GM23248 (cell line): ENCODE measurements around the gene LIX1. TPM values are rescaled to one million over a fixed set of nuclear protein-coding genes. Genes with fewer than 3 reads are reported as not detected.
"Not testable (repeated sequence)": the region's sequence is repeated elsewhere in the genome, so short reads cannot be mapped to it uniquely, and the experiment has no call there.

Experiments
- DNase-seq: peaks from one replicate; pipeline ENCODE4 v3.0.0-alpha.2; 2015
- H2AFZ ChIP-seq: fragments of 200-600 bp; sonication (generic); 2 replicates; pipeline ENCODE4 v1.6.1; 2016; ENCODE audit warnings: antibody characterized with exemption
- H3F3A ChIP-seq: fragments of 200-600 bp; sonication (generic); 2 replicates; pipeline ENCODE4 v1.6.1; 2016; ENCODE audit warnings: mild to moderate bottlenecking, antibody characterized with exemption, mixed run types; ENCODE audit not compliant: insufficient read depth
- H3K27ac ChIP-seq: fragments of 200-600 bp; sonication (generic); 2 replicates; pipeline ENCODE4 v1.5.1; 2016; ENCODE audit warnings: mild to moderate bottlenecking
- H3K27me3 ChIP-seq: fragments of 200-600 bp; sonication (generic); replicated peaks from 2 replicates; pipeline ENCODE4 v1.6.1; 2016; ENCODE audit warnings: mild to moderate bottlenecking; ENCODE audit not compliant: insufficient read depth
- H3K36me3 ChIP-seq: fragments of 200-600 bp; sonication (generic); 2 replicates; pipeline ENCODE4 v1.6.1; 2016; ENCODE audit warnings: low read depth, mild to moderate bottlenecking
- H3K4me1 ChIP-seq: fragments of 200-600 bp; sonication (generic); 2 replicates; pipeline ENCODE4 v1.6.1; 2016; ENCODE audit warnings: mild to moderate bottlenecking; ENCODE audit not compliant: insufficient read depth
- H3K4me2 ChIP-seq: fragments of 200-600 bp; sonication (generic); one replicate; pipeline ENCODE4 v1.6.1; 2016; ENCODE audit warnings: mild to moderate bottlenecking; ENCODE audit not compliant: unreplicated experiment
- H3K4me3 ChIP-seq: fragments of 200-600 bp; sonication (generic); 2 replicates; pipeline ENCODE4 v1.5.1; 2016; ENCODE audit warnings: mild to moderate bottlenecking
- H3K79me2 ChIP-seq: fragments of 200-600 bp; sonication (generic); 2 replicates; pipeline ENCODE4 v1.6.1; 2016; ENCODE audit warnings: mild to moderate bottlenecking; ENCODE audit not compliant: insufficient read depth
- H3K9ac ChIP-seq: fragments of 200-600 bp; sonication (generic); 2 replicates; pipeline ENCODE4 v1.6.1; 2016; ENCODE audit warnings: mild to moderate bottlenecking
- H3K9me2 ChIP-seq: fragments of 200-600 bp; sonication (generic); 2 replicates; pipeline ENCODE4 v1.6.1; 2016; ENCODE audit warnings: mixed run types, mild to moderate bottlenecking, moderate library complexity; ENCODE audit not compliant: insufficient read depth
- H3K9me3 ChIP-seq: fragments of 200-600 bp; sonication (generic); one replicate; pipeline ENCODE4 v1.6.1; 2017; ENCODE audit warnings: low read depth
- H4K20me1 ChIP-seq: fragments of 200-600 bp; sonication (generic); 2 replicates; pipeline ENCODE4 v1.6.0; 2016; ENCODE audit not compliant: insufficient read depth
- EZH2 ChIP-seq: fragments of 200-600 bp; sonication (generic); IDR thresholded peaks from 2 replicates; pipeline ENCODE4 v1.6.1; 2018; ENCODE audit warnings: antibody characterized with exemption, mild to moderate bottlenecking; ENCODE audit not compliant: insufficient read depth, poor library complexity, severe bottlenecking
- EZH2phosphoT487 ChIP-seq: fragments of 200-600 bp; sonication (generic); IDR thresholded peaks from 2 replicates; pipeline ENCODE4 v1.6.1; 2018; ENCODE audit warnings: antibody characterized with exemption, moderate library complexity, mild to moderate bottlenecking, low read depth; ENCODE audit not compliant: insufficient read depth
- WGBS, 2 experiments: methylation state at CpG; one replicate each; pipeline ENCODE4 v1.1.6; 2015 to 2017; ENCODE audit warnings: low lambda C conversion rate in 2 of 2, low coverage in 1 of 2; ENCODE audit errors: missing lambda C conversion rate in 2 of 2; 5-methylcytosine and 5-hydroxymethylcytosine counted together
- in situ Hi-C: fragments of 300-500 bp; cut with MboI; formaldehyde crosslinking; loops from 2 replicates; pipeline ENCODE4 v1.15.0; 2020
- polyA plus RNA-seq: library from polyadenylated mRNA; unstranded; fragments of >200 nt; fragmentation: Nextera tagmentation; extraction: Ambion mirVana; gene quantifications from 2 replicates; pipeline ENCODE4 v1.2.1, GENCODE V29; 2016
- total RNA-seq: library from RNA; depleted of rRNA; stranded (reverse); fragments of >200 nt; shearing (Covaris generic); gene quantifications from 2 replicates; pipeline ENCODE4 v1.2.3, GENCODE V29; 2014

LIX1 gene
- total and polyA plus RNA-seq, 2 experiments from 2014 or later = not detected

DNA sequence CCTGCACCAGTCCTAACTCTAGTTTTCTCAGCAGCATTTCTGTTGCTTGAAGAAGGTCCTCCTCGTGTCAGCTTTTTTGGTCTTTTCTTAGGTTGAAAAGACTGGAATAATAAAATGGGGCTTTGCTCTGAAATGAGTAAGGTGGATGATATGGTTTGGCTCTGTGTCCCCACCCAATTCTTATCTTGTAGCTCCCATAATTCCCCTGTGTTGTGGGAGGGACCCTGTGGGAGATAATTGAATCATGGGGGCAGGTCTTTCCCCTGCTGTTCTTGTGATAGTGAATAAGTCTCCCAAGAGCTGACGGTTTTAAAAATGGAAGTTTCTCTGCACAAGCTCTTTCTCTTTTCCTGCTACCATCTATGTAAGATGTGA lies 53.6 kb downstream of the LIX1 start:
- Histone ChIP-seq H3K27ac (no peak overlapping the region), H3K9me2 (no peaks in the 10 kb centered on the region), H3K27me3 (peaks cover 54% of the 10 kb centered on the region), H3K36me3 (no peaks in the 10 kb centered on the region), H3F3A (no peaks in the 10 kb centered on the region), H4K20me1 (no peaks in the 10 kb centered on the region), H3K4me1 (no peaks in the 10 kb centered on the region), H3K4me3 (no peak overlapping the region), H2AFZ (no peak overlapping the region), H3K9me3 (no peaks in the 10 kb centered on the region), H3K4me2 (no peak overlapping the region), H3K79me2 (no peaks in the 10 kb centered on the region), H3K9ac (no peak overlapping the region)
- in situ Hi-C loops = no loop called here
- no peak for DNase-seq
- 59 to 68% methylated on average over 2 of the region's 2 CpGs for WGBS, 2 experiments
- TF ChIP-seq EZH2phosphoT487 (no peak), EZH2 (no peak)

GRCh38 chr5:97087138-97087537 lies 55.3 kb downstream of the LIX1 start:
- H2AFZ ChIP-seq = no peak overlapping the region
- no peaks in the 10 kb centered on the region for H3F3A ChIP-seq
- H3K9me2 ChIP-seq = no peaks in the 10 kb centered on the region
- H3K4me3 ChIP-seq = no peak overlapping the region
- no peaks in the 10 kb centered on the region for H3K9me3 ChIP-seq
- no peaks in the 10 kb centered on the region for H3K79me2 ChIP-seq
- H3K9ac ChIP-seq = no peak overlapping the region
- H3K4me1 ChIP-seq = no peaks in the 10 kb centered on the region
- H3K36me3 ChIP-seq = no peaks in the 10 kb centered on the region
- H4K20me1 ChIP-seq = no peaks in the 10 kb centered on the region
- peak; percentile 8 for DNase-seq
- H3K27ac ChIP-seq = no peak overlapping the region
- H3K4me2 ChIP-seq = no peak overlapping the region
- peaks cover 60% of the 10 kb centered on the region for H3K27me3 ChIP-seq
- WGBS, 2 experiments = 34 to 44% methylated on average over 4 of the region's 4 CpGs
- in situ Hi-C loops = no loop called here
- TF ChIP-seq EZH2 (no peak), EZH2phosphoT487 (no peak)

GRCh38 chr5:97085459-97086181 lies 56.8 kb downstream of the LIX1 start:
- WGBS, 2 experiments = 92 to 96% methylated on average over 18 to 21 of the region's 22 CpGs

DNA sequence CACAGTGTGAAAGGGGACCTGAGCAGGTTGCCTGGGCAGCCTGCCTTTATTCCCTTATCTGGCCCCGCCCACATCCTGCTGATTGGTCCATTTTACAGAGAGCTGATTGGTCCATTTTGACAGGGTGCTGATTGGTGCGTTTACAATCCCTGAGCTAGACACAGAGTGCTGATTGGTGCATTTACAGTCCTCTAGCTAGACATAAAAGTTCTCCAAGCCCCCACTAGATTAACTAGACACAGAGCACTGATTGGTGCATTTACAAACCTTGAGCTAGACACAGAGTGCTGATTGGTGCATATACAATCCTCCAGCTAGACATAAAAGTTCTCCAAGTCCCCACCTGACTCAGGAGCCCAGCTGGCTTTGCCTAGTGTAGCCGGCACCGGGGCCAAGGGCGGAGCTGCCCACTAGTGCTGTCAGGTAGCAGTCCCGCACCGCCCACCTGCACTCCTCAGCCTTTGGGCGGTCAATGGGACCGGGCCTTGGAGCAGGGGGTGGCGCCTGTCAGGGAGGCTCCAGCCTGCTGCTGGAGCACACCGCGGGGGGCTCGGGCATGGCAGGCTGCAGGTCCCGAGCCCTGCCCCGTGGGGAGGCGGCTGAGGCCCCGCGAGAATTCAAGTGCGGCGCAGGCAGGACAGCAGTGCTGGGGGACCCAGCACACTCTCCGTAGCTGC lies 57.5 kb downstream of the LIX1 start:
- in situ Hi-C loops, H2AFZ ChIP-seq, H3K4me2 ChIP-seq, H3K4me1 ChIP-seq, H3K36me3 ChIP-seq, H3K27ac ChIP-seq, H3K9ac ChIP-seq, H3K79me2 ChIP-seq, H3K9me2 ChIP-seq, DNase-seq, H4K20me1 ChIP-seq, H3K4me3 ChIP-seq, H3F3A ChIP-seq, H3K9me3 ChIP-seq: not testable (repeated sequence)
- 83 to 92% methylated on average over 16 to 20 of the region's 21 CpGs for WGBS, 2 experiments
- H3K27me3 ChIP-seq = peaks cover 45% of the 10 kb centered on the region

More at GRCh38 chr5:97085459-97086181, 56.8 kb downstream of the LIX1 start:
- H3K27me3 ChIP-seq = peaks cover 48% of the 10 kb centered on the region
- no peaks in the 10 kb centered on the region for H3K4me1 ChIP-seq
- no peaks in the 10 kb centered on the region for H3K9me2 ChIP-seq
- H3K4me3 ChIP-seq = no peak overlapping the region
- no peaks in the 10 kb centered on the region for H3F3A ChIP-seq
- no peak overlapping the region for H3K27ac ChIP-seq
- no peaks in the 10 kb centered on the region for H3K36me3 ChIP-seq
- H3K4me2 ChIP-seq = no peak overlapping the region
- no peak overlapping the region for H3K9ac ChIP-seq
- H4K20me1 ChIP-seq = no peaks in the 10 kb centered on the region
- H3K79me2 ChIP-seq = no peaks in the 10 kb centered on the region
- H2AFZ ChIP-seq = no peak overlapping the region
- H3K9me3 ChIP-seq = no peaks in the 10 kb centered on the region
- in situ Hi-C loops = no loop called here
- no peak for DNase-seq
- TF ChIP-seq EZH2 (no peak), EZH2phosphoT487 (no peak)
